Measurements from ENCODE around the gene KCNAB3.

KCNAB3 gene

GRCh38 chr17:7875804-7876370 is 53.8 kb downstream of the KCNAB3 start:
- no peak for DNase-seq

GRCh38 chr17:7873051-7873450 is 56.6 kb downstream of the KCNAB3 start:
- no peak for DNase-seq
